GM10266 (cell line): ENCODE data around the gene MEGF6.

ENCODE experiments used
- DNase-seq: peaks from one replicate; pipeline ENCODE4 v3.0.0; 2012; ENCODE audit errors: extremely low spot score
- CTCF ChIP-seq: IDR thresholded peaks from 2 replicates; pipeline ENCODE4 v1.5.1; 2012; ENCODE audit warnings: mild to moderate bottlenecking, low read depth; ENCODE audit not compliant: control insufficient read depth, insufficient read depth; ENCODE audit errors: missing control alignments

MEGF6 gene

DNA sequence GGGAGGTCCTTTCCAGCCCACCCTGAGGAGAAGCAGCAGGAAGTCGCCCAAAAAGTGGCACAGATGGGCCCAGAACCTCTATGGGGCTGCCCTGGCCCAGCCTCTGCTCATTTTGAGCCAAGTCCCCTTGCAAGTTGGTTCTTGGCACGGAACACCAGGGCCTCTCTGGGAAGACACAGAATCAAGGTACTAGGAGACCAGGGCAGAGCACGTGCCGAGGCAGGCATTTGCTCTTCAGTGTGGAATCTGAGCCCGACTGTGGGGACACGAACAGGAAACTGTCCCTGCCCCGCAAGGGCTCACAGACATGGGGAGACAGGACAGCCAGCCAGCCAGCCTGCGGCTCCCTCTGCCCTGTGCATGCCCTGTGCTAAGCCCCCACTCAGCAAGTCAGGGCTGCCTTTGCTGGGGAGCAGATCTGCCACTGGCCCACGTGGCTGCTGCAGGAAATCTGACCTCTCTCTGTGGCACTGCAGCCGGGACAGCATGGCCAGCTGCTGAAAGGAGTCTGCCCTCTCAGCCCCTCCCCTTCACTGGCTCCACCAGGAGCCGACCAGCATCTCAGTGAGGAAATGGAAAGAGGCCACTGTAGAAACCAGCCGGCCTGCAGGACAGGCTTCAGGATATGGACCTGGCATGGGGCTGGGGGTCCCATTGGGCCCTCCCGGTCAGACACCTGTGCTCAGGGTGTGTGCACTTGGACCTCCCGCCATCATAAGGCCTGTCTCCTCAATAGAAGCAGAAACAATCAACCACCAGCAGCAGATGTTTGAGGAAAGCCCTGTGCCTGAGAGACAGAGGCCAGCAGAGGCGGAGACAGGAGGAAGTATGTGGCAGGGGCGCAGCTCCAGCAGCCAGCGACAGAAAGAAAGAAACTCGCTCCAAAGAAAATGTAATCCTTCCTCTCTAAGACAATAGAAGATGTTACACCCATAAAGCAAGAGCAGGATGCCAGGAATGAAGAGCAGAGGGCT lies 153.1 kb downstream of the MEGF6 start:
- DNase-seq: no peak
- TF ChIP-seq CTCF: no peak

- TF ChIP-seq CTCF: no peak
- DNase-seq: no peak
Observed at GRCh38 chr1:3456964-3457909, 154.1 kb downstream of the MEGF6 start.

- DNase-seq: no peak
- no peak for TF ChIP-seq CTCF
Observed at GRCh38 chr1:3456449-3456963, 154.8 kb downstream of the MEGF6 start.

DNA sequence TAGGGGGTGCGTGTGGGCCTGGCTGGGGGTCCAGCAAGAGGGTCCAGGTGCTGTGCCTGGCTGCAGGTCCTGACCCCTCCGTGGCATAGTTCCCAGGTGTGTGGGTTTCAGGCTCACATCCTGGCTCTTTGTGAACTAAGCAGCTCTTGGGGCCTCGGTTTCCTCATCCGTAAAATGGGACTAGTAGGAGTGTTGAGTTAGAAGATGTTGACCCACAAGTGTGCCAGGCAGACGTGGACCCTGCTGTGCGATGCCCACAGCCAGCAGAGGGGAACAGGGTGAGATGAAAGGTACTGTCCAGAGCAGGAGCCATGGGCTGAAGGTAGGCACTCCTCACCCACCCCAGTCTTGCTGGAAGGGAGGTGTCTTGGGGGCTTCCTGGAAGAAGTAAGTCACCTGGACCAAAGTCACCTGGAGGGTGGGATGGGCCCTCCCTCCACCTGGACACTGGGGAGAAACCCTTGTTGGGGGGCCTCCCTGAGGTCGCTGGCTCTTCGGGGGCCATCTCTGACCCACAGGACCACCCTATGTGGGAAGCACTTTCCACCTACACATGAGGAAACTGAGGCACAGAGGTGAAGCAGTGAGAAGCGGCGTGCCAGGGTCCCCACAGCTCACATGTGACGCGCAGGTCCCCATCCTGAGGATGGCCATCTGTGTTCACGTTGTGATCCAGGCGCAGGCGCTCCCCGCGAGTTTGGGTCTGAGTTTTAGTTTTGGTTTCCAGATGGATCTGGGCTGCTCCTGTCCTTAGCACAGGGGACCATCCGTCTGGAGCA lies 155.4 kb downstream of the MEGF6 start:
- TF ChIP-seq CTCF: no peak
- no peak for DNase-seq

- no peak for TF ChIP-seq CTCF
- DNase-seq: no peak
Observed at GRCh38 chr1:3454811-3455618, 156.3 kb downstream of the MEGF6 start.

DNA sequence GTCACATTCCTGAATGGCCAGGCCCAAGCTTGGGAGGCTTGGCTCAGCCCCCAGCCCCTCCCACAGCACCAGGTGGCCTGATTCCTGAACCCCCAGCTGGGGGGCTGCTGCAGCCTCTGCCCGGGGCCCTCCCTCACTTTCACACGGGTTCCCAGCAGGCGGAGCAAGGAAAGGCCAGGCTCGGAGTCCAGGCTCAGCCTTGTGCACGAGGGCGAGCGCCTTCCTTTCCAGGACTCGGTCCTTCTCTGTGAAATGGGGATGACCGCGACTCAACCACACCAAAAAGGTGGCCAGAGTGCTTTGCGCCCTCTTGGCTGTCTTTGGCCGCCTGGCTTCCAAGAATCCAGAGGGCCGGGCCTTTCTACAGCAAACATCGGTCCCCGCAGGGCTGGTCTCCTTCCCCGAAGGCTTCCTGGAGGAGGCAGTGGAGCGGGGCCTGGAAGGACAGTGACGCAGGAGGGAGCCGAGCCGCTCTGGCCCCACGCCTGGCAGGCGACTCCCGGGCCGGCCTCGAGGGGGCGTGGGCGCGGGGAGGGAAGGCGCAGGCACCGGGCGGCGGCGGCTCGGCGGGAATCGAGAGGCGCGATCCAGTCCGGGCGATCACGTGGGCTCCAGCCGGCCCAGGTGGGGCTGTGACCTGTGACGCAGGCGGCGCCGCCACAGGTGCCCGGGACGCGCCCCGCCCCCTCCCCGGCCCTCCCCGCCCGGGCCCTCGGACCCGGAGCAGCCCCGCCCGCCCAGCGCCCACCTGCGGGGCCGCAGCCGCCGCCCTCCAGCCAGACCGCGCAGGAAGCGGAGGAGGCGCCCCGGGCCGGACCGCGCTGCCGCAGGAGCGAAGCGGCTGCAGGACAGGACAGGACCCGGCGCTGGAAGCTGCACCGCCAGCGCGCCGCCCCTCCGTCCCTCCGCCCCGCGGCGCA lies 157.2 kb downstream of the MEGF6 start, which contains the start of gene ARHGEF16:
TSS of gene ARHGEF16 (plus strand) at position 775 of the 920 bp plus-strand sequence. CDS start 8,420 bp downstream, outside the sequence.
- DNase-seq: no peak
- TF ChIP-seq CTCF: peak; percentile 34
